Erythroblast (primary cell): ENCODE measurements around the gene MOV10.

Experiments used
- GATA1 ChIP-seq: IDR thresholded peaks from 2 replicates; pipeline ENCODE4 v1.6.1; 2011; ENCODE audit warnings: low read depth, mild to moderate bottlenecking, control low read depth, low read length, moderate library complexity
- POLR2A ChIP-seq: IDR thresholded peaks from 2 replicates; pipeline ENCODE4 v1.6.1; 2011; ENCODE audit warnings: mild to moderate bottlenecking, low read length

GRCh38 chr1:112629256-112629655, 45.2 kb upstream of the MOV10 start:
- no peak for TF ChIP-seq POLR2A
- no peak for TF ChIP-seq GATA1
